HG02623 (cell line): ENCODE measurements around the gene SHISA8.
"Not testable (repeated sequence)": the region's sequence is repeated elsewhere in the genome, so short reads cannot be mapped to it uniquely, and the experiment has no call there.

Experiments used
- ATAC-seq: cut with Tn5 transposase; IDR thresholded peaks from one replicate; pipeline ENCODE4 v1.9.1; 2021; ENCODE audit warnings: moderate library complexity; ENCODE audit not compliant: unreplicated experiment

The SHISA8 gene

GRCh38 chr22:41900652-41901312, 14.1 kb downstream of the SHISA8 start:
- ATAC-seq: no peak

GRCh38 chr22:41899992-41900651, 14.8 kb downstream of the SHISA8 start:
- no peak for ATAC-seq

GRCh38 chr22:41899110-41899509, 15.8 kb downstream of the SHISA8 start:
- no peak for ATAC-seq

- ATAC-seq: no peak
These were observed 16.2 kb downstream of the SHISA8 start for GRCh38 chr22:41898645-41899044.

DNA sequence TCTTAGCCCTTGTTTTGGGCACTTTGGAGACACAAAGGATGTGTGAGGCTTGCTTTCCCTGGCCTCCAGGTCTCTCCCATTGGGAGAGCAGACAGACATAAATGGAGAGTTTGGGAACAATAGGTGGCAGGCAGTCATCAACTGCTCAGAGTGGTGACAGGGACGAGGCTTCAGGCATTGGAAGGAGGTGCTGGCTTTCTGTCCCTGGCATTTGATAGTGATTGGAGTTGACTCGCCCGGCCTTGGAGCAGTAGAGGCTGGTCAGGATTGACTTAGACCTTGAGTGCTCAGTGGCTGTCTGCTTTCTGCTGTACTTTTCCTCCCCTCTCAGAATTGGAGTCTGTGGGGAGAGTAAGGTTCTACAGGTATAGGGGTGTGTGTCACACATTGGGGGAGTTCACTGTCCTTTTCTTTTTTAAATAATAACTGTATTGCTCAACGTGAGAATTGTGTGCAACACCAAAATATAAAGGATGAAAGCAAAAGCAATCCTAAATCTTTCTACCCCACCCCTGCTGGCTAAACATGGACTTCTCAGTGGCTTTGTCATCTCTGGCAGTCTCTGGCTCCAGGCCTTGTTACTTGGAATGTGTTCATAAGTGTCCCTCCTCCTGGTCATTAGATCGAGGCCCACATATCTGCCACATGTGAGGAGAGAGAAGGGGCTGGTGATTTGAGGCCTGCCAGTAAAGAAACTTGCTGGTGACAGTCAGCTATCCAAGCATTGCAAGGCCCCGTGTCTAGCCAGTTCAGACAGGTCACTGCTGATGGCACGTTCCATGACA, 21.1 kb downstream of the SHISA8 start:
- ATAC-seq: no peak

GRCh38 chr22:41892721-41893120, 22.2 kb downstream of the SHISA8 start:
- no peak for ATAC-seq

GRCh38 chr22:41891407-41891806, 23.5 kb downstream of the SHISA8 start:
- ATAC-seq: no peak

DNA sequence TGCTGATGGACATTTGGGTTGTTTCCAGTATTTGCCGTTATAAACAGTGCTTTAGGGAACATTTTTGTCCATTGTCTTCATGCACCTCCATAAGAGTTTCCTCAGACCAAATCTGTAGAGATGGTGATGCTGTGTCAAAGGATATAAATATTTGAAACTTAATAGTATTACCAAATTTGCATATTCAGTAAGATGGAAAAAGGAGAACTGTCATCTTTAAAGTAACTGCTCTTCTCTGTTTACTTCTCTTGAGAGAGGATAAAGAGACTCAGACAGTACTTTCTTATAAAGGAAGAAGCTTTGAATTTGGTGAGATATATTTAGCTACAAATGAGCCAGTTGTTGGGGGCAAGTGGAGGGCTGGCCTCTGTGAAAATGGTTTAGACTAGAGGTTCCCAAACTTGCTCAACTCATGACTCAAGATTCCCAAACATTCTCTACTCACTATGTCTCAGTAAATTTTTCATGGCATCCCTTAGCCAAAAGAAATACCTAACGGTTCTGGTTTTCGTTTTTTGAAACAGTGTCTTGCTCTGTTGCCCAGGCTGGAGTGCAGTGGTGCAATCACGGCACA, 26.2 kb downstream of the SHISA8 start:
- no peak for ATAC-seq

- no peak for ATAC-seq
These were observed 29.4 kb downstream of the SHISA8 start for GRCh38 chr22:41885516-41885915.

DNA sequence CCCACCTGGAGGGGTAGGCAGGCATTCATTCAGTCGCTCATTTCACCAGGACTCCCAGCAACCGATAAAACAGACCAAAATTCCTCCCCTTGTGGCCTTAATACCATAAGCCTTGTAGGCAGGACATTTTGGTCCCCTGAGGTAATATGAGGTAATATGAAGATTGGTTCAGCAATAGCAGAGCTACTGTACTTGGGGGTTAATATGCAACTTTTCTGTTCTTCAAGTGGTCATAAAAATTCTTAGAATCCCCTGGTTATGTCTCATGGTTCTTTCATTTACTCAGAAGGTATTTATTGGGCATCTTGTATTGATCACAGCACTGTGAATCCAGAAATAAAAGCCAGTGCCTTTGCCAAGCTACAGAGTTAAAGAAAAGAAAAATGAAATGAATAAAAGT, 29.8 kb downstream of the SHISA8 start:
- ATAC-seq: no peak

GRCh38 chr22:41883400-41883799, 31.5 kb downstream of the SHISA8 start:
- ATAC-seq: no peak

DNA sequence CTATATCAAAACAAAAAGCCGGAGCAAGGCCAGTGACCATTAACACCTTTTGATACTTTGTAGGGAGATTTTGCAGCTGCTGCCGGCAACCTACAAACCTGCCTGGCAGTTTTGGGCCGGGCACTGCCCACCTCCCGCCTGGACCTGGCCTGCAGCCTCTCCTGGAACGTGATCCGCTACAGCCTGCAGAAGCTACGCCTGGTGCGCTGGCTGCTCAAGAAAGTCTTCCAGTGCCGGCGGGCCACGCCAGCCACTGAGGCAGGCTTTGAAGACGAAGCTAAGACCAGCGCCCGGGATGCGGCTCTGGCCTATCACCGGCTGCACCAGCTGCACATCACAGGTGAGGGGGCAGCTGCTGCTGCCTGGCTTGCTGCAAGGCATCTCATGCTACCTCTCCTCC, 34.2 kb downstream of the SHISA8 start:
- ATAC-seq: no peak

GRCh38 chr22:41876675-41877074, 38.2 kb downstream of the SHISA8 start:
- no peak for ATAC-seq

DNA sequence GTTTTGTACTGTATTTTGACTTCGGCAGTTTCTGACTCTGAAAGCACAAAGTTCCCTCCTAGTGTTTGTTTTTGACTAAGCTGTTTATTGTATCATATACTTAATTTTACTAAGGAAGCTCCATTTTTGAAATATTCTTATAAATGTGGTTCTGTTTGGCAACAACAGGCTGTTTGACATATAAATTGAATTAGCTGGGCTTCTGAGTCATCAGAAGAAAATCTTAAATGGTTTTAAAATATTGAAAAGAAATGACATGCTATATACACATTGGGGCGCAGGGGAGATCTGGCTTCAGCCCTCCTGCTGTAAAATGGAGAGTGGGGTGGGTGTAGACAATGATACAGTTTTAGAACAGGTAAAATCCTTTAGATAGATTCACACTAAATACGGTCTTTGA, 38.6 kb downstream of the SHISA8 start:
- no peak for ATAC-seq

DNA sequence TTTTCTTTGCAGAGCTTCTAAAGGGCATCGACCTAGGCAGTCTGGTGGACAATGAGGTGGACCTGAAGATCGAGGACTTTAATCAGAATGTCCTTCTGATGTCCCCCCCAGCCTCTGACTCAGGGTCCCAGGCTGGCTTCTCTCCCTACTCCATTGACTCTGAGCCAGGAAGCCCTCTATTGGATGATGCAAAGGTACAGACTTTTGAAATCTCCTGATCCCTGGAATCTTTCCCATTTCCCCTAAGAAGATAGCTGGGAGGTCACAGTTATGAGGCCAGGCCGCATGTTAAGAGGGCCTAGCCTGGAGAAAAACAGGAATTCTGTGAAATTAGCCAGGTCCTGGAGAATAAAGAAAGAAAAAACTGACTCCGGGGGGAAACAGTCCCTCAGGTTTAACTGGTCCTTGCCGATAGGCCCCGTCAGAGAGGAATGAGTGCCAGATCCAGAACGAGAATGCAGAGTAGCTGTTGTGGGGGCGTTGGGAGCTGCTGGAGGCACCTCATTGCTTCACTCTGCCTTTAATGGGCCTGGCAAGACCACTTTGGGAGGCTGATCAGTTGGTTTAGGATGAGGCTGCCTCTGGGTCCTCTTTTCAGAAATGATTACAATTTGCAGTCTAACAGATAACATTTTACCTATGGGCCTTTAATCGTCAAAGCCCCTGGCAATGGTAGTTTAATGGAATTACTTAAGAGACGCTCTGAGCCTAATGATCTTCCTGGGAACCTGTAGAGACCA, 39.2 kb downstream of the SHISA8 start:
- no peak for ATAC-seq

DNA sequence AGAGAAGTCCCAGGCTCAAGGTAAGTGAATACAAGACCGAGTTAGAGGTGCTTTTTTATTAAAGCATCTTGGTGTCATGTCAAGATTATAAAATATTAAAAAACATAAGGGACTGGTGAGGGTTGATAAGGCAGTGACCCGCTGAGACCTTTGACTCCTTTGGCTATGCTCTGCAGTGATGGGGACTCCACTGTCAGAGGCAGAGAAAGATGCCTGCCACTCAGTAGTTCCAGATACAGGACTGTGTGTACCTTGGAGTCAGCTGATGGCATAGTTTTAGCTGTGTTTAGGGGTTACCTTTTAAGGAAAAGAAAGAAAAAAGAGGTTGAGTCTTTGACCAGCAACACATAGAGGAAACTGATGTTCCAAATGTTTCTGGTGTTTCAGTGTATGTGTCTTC, 40.8 kb downstream of the SHISA8 start:
- no peak for ATAC-seq

DNA sequence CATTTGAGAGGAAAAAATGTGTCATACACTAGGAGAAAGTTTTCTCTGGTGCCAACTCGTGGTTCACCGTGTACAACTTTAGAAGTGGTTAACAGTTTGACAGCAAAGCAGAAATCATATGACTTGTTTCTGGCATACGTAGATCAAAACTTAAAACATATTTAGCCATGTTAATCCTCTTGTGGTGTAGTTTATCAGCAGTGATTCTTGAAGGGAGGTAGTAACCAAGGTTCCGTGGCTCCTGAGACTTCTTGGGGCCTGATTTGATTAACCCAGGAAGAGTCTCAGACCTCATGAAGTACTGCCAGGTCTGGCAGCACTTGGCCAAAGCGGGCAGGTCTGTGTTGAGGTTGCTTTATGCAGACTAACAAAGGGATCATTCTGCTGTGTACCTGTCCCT, 41.5 kb downstream of the SHISA8 start:
- ATAC-seq: no peak

DNA sequence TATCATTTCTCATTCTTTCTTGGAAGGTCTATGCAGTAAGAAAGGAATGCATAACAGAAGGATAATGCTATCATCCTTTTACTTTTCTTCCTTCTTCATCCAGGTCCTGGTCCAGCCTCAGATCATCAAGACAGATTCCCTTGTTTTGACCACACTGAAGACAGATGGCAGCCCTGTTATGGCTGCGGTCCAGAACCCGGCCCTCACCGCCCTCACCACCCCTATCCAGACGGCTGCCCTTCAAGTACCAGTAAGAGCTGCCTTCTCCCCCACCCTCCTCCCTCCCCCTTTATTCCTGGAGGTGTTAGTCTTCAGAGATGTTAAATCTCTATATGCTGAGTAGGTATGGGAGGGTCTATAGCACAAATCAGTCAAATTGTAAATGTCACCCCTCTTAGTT, 44.1 kb downstream of the SHISA8 start:
- ATAC-seq: no peak

DNA sequence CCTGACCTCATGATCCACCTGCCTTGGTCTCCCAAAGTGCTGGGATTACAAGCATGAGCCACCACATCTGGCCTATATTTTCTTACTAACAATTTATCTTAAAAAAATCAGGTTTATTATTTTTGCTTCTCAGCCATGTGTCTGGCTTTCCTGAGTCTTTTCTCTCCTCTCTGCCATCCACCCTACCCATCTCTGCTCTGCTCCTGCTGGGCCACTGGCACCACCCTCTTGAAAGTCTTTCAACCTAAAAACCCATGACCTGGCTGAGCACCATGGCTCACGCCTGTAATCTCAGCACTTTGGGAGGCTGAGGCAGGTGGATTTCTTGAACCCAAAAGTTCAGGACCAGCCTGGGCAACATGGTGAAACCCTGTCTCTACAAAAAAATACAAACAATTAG, 44.8 kb downstream of the SHISA8 start:
- ATAC-seq: not testable (repeated sequence)

DNA sequence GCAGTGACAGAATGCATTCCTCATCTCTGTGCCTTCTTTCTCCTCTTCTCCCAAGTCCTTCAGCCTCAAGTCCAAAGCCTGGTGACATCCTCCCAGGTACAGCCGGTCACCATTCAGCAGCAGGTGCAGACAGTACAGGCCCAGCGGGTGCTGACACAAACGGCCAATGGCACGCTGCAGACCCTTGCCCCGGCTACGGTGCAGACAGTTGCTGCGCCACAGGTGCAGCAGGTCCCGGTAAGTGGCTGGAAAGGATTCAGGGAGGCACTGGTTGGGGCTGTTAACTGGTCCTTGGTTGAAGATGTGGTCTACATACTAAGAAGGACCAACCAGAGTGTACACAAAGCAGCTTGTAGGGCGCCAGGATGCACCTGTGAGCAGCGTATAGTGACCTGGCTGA, 46.3 kb downstream of the SHISA8 start:
- no peak for ATAC-seq

GRCh38 chr22:41863472-41863871, 51.4 kb downstream of the SHISA8 start:
- ATAC-seq: no peak
